Trophoblast cell (in vitro differentiated cells and primary cell): ENCODE measurements around the gene PTPRCAP. TPM values are rescaled to one million over a fixed set of nuclear protein-coding genes. Genes with fewer than 3 reads are reported as not detected.
A peak's percentile ranks its signal among the peaks of the same experiment; 100 is the strongest.
"Not testable (repeated sequence)": the region's sequence is repeated elsewhere in the genome, so short reads cannot be mapped to it uniquely, and the experiment has no call there.

Experiments
- DNase-seq, 2 donors: peaks; one replicate each; pipeline ENCODE4 v3.0.0-alpha.2; 2016
- H2AFZ ChIP-seq: 2 replicates; pipeline ENCODE4 v1.6.1; 2013; ENCODE audit warnings: low read length, moderate library complexity, mild to moderate bottlenecking; ENCODE audit not compliant: insufficient read depth, poor library complexity
- H2AK5ac ChIP-seq: 2 replicates; pipeline ENCODE4 v1.6.1; 2013; ENCODE audit warnings: mild to moderate bottlenecking, low read length
- H2BK120ac ChIP-seq: 2 replicates; pipeline ENCODE4 v1.6.1; 2013; ENCODE audit warnings: low read length, mild to moderate bottlenecking, moderate library complexity; ENCODE audit not compliant: insufficient read depth, poor library complexity
- H2BK12ac ChIP-seq: 2 replicates; pipeline ENCODE4 v1.6.1; 2013; ENCODE audit warnings: mild to moderate bottlenecking, low read length, moderate library complexity
- H2BK5ac ChIP-seq: 2 replicates; pipeline ENCODE4 v1.6.1; 2013; ENCODE audit warnings: low read length, low read depth, moderate library complexity, mild to moderate bottlenecking; ENCODE audit not compliant: poor library complexity
- H3K14ac ChIP-seq: 2 replicates; pipeline ENCODE4 v1.6.1; 2013; ENCODE audit warnings: mild to moderate bottlenecking, low read length
- H3K18ac ChIP-seq: 2 replicates; pipeline ENCODE4 v1.6.1; 2013; ENCODE audit warnings: mild to moderate bottlenecking, low read length
- H3K23ac ChIP-seq: 2 replicates; pipeline ENCODE4 v1.6.1; 2013; ENCODE audit warnings: low read length
- H3K27ac ChIP-seq: 2 replicates; pipeline ENCODE4 v1.5.1; 2013; ENCODE audit warnings: low read depth, mild to moderate bottlenecking, inconsistent platforms, low read length, moderate library complexity
- H3K27me3 ChIP-seq: 2 replicates; pipeline ENCODE4 v1.6.1; 2013; ENCODE audit warnings: inconsistent platforms, mild to moderate bottlenecking, low read length, moderate library complexity; ENCODE audit not compliant: insufficient read depth
- H3K36me3 ChIP-seq, 2 experiments: 1 replicate in 1 of 2; 2 replicates in 1 of 2; pipeline ENCODE4 v1.6.1; 2013; ENCODE audit warnings: low read length in 2 of 2, mild to moderate bottlenecking in 2 of 2, moderate library complexity in 1 of 2; ENCODE audit not compliant: insufficient read depth in 2 of 2, control insufficient read depth in 1 of 2
- H3K4ac ChIP-seq: 2 replicates; pipeline ENCODE4 v1.6.1; 2013; ENCODE audit warnings: low read depth, mild to moderate bottlenecking, low read length, moderate library complexity
- H3K4me1 ChIP-seq, 2 experiments: 1 replicate in 1 of 2; 2 replicates in 1 of 2; pipeline ENCODE4 v1.6.1; 2013; ENCODE audit warnings: low read length in 2 of 2, mild to moderate bottlenecking in 2 of 2, moderate library complexity in 1 of 2; ENCODE audit not compliant: insufficient read depth in 2 of 2, control insufficient read depth in 1 of 2
- H3K4me2 ChIP-seq: 2 replicates; pipeline ENCODE4 v1.6.1; 2013; ENCODE audit warnings: inconsistent platforms, mild to moderate bottlenecking, low read length, moderate library complexity
- H3K4me3 ChIP-seq: 2 replicates; pipeline ENCODE4 v1.5.1; 2013; ENCODE audit warnings: mild to moderate bottlenecking, low read depth, low read length, inconsistent platforms
- H3K79me1 ChIP-seq: one replicate; pipeline ENCODE4 v1.6.1; 2013; ENCODE audit warnings: low read length
- H3K79me2 ChIP-seq: 2 replicates; pipeline ENCODE4 v1.6.1; 2013; ENCODE audit warnings: low read length, mild to moderate bottlenecking; ENCODE audit not compliant: control insufficient read depth, insufficient read depth, poor library complexity
- H3K9ac ChIP-seq: 2 replicates; pipeline ENCODE4 v1.6.1; 2013; ENCODE audit warnings: mild to moderate bottlenecking, low read length
- H3K9me3 ChIP-seq: 2 replicates; pipeline ENCODE4 v1.6.1; 2013; ENCODE audit warnings: low read depth, mild to moderate bottlenecking, control low read depth, inconsistent platforms, low read length; ENCODE audit not compliant: insufficient read depth
- H4K12ac ChIP-seq: 2 replicates; pipeline ENCODE4 v1.6.1; 2013; ENCODE audit warnings: low read depth, mild to moderate bottlenecking, low read length, moderate library complexity
- H4K8ac ChIP-seq: 2 replicates; pipeline ENCODE4 v1.6.1; 2013; ENCODE audit warnings: low read depth, mild to moderate bottlenecking, low read length, moderate library complexity
- H4K91ac ChIP-seq: one replicate; pipeline ENCODE4 v1.6.1; 2013; ENCODE audit warnings: low read depth, mild to moderate bottlenecking, low read length, moderate library complexity
- WGBS: extraction: QIAGEN DNeasy Blood & Tissue Kit; methylation state at CpG from one replicate; pipeline ENCODE4 v1.1.7; 2013; ENCODE audit warnings: missing lambda C conversion rate; ENCODE audit not compliant: insufficient read length, insufficient coverage; ENCODE audit errors: extremely low coverage; 5-methylcytosine and 5-hydroxymethylcytosine counted together
- polyA plus RNA-seq: library from polyadenylated mRNA; stranded (reverse); fragments of 200-250 nt; gene quantifications from 2 replicates; pipeline ENCODE4 v1.2.3, GENCODE V29; 2013

The PTPRCAP gene, protein sequence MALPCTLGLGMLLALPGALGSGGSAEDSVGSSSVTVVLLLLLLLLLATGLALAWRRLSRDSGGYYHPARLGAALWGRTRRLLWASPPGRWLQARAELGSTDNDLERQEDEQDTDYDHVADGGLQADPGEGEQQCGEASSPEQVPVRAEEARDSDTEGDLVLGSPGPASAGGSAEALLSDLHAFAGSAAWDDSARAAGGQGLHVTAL
- polyA plus RNA-seq = 0.22 and 0.33 TPM in 2 replicates

DNA sequence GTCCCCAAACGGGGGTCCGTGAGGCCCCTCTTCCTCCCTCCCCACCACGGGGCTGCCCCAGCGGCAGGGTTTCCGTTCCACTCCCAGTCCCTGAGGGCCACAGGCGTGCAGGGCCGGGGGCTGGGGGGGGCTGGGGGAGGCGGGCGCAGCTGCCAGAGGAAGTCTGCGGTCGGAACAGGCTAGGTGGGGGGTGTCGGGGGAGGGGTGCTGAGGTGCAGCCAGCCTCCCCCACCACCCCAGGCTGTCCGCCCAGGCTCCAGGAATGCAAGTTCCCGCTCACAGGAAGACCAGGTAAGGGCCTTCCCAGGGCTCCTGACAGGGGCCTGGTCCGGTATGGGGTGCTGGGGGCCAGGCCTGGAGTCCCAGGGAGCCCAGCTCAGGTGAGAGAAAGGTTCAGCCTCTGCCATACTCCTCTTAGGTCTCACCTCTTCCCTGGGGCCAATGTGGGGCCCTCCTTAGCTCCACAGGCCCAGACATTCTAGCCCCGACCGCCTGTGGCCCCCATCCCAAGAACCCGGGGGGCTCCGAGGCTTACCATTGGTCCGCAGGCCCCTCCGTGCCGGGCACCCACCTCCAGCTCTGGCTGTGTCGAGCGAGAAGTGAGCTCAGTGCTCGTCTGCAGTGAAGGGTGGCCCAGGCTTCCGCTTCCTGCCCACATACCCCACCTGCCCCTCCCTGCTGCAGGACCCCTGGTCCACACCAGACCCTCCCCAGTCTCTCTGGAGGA lies at the start of gene PTPRCAP:
Gene PTPRCAP, minus strand, starts transcription at position 601 of the 727 bp plus-strand sequence. Its CDS starts 63 bp downstream, at position 538.
- Histone ChIP-seq H4K8ac (peak within 1 kb of the TSS; percentile 30), H3K18ac (peak within 1 kb of the TSS; percentile 21), H3K9ac (no peak within 1 kb of the TSS), H3K79me1 (peaks cover 9% of the 10 kb centered on the region), H3K14ac (peak within 1 kb of the TSS; percentile 64), H3K79me2 (no peaks in the 10 kb centered on the region), H4K12ac (peak within 1 kb of the TSS; percentile 38), H3K4me3 (no peak within 1 kb of the TSS), H3K36me3 (peaks cover 78 to 85% of the 10 kb centered on the region in 2 experiments), H3K27ac (peak within 1 kb of the TSS; percentile 81), H3K4ac (peak within 1 kb of the TSS; percentile 2), H2BK120ac (peak within 1 kb of the TSS; percentile 15), H2AK5ac (peak within 1 kb of the TSS; percentile 5), H3K23ac (no peak within 1 kb of the TSS), H2AFZ (no peak within 1 kb of the TSS), H2BK12ac (peak within 1 kb of the TSS; percentile 7), H2BK5ac (peak within 1 kb of the TSS; percentile 37), H4K91ac (peak within 1 kb of the TSS; percentile 59), H3K9me3 (no peaks in the 10 kb centered on the region), H3K4me2 (peak within 1 kb of the TSS; percentile 14), H3K4me1 (peaks cover 12 to 27% of the 10 kb centered on the region in 2 experiments), H3K27me3 (no peaks in the 10 kb centered on the region)
- DNase-seq = no peak
- WGBS = no CpG with 5 or more reads among the region's 26 CpGs

DNA sequence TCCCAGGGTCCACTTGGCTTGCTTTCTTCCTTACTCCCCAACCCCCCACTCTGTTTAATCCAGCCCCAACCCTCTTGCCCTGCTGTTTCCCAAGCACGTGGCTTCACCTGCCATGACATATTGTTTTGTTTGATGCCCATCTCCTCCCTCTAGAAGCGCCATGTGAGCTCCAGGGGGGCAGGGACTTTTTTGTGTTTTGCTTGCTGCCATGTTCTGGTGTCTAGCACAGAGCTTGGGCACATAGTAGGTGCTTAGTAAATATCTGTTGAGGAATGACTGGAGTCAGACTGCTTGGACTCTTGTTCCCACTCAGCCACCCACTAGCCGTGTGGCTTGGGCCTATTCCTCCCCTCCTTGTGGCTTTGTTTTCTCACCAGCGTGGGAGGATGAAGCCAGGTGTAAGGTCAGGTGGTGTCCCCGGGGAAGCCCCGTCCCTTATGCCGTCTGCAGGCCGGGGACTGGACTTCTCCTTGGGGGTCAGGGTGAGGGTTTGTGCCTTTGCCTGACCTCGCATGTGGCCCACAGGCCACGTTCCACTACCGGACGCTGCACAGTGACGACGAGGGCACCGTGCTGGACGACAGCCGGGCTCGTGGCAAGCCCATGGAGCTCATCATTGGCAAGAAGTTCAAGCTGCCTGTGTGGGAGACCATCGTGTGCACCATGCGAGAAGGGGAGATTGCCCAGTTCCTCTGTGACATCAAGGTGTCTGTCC lies 49.2 kb upstream of the PTPRCAP start:
- Histone ChIP-seq H2BK120ac (no peak overlapping the region), H2AFZ (no peak overlapping the region), H4K8ac (no peak overlapping the region), H3K27me3 (no peaks in the 10 kb centered on the region), H2BK5ac (no peak overlapping the region), H3K4me3 (no peak overlapping the region), H3K79me2 (peaks cover 2% of the 10 kb centered on the region), H4K91ac (no peak overlapping the region), H3K4ac (no peak overlapping the region), H2AK5ac (no peak overlapping the region), H2BK12ac (no peak overlapping the region), H3K36me3 (peaks cover 31 to 33% of the 10 kb centered on the region in 2 experiments), H3K9me3 (peaks cover 2% of the 10 kb centered on the region), H3K27ac (no peak overlapping the region), H3K4me2 (no peak overlapping the region), H3K14ac (no peak overlapping the region), H3K18ac (no peak overlapping the region), H3K4me1 (peaks cover 6 to 11% of the 10 kb centered on the region in 2 experiments), H3K9ac (no peak overlapping the region), H3K23ac (peak overlapping the region; percentile 34), H3K79me1 (peaks cover 8% of the 10 kb centered on the region), H4K12ac (no peak overlapping the region)
- DNase-seq = no peak
- no CpG with 5 or more reads among the region's 20 CpGs for WGBS

GRCh38 chr11:67485873-67486361 lies 48.4 kb upstream of the PTPRCAP start:
- H2BK12ac ChIP-seq, H3K9me3 ChIP-seq, H4K8ac ChIP-seq, H3K14ac ChIP-seq, H4K12ac ChIP-seq, H3K4me3 ChIP-seq, H4K91ac ChIP-seq, H3K27me3 ChIP-seq, H3K79me2 ChIP-seq, DNase-seq, H3K79me1 ChIP-seq, H3K23ac ChIP-seq, H2BK5ac ChIP-seq, H3K4me2 ChIP-seq, H2BK120ac ChIP-seq, H3K27ac ChIP-seq, H3K18ac ChIP-seq, H3K4ac ChIP-seq, H3K9ac ChIP-seq, H2AK5ac ChIP-seq, H2AFZ ChIP-seq: not testable (repeated sequence)
- peaks cover 6 to 11% of the 10 kb centered on the region in 2 experiments for H3K4me1 ChIP-seq
- no CpG with 5 or more reads among the region's 7 CpGs for WGBS
- H3K36me3 ChIP-seq = peaks cover 24 to 26% of the 10 kb centered on the region in 2 experiments

GRCh38 chr11:67484847-67485311 lies 47.4 kb upstream of the PTPRCAP start:
- Histone ChIP-seq H2AK5ac (no peak overlapping the region), H4K8ac (no peak overlapping the region), H3K4me1 (peaks cover 6 to 11% of the 10 kb centered on the region in 2 experiments), H3K23ac (no peak overlapping the region), H3K27ac (no peak overlapping the region), H3K9ac (no peak overlapping the region), H2AFZ (no peak overlapping the region), H3K4me3 (no peak overlapping the region), H4K12ac (no peak overlapping the region), H3K14ac (no peak overlapping the region), H3K27me3 (no peaks in the 10 kb centered on the region), H3K9me3 (peaks cover 2% of the 10 kb centered on the region), H3K79me2 (peaks cover 2% of the 10 kb centered on the region), H3K4ac (no peak overlapping the region), H2BK120ac (no peak overlapping the region), H3K36me3 (peaks cover 14 to 16% of the 10 kb centered on the region in 2 experiments), H3K4me2 (no peak overlapping the region), H3K79me1 (peaks cover 8% of the 10 kb centered on the region), H2BK12ac (no peak overlapping the region), H4K91ac (no peak overlapping the region), H3K18ac (no peak overlapping the region), H2BK5ac (no peak overlapping the region)
- no CpG with 5 or more reads among the region's 11 CpGs for WGBS
- DNase-seq = no peak
